ENCODE data around the gene LRRC74A. TPM values are rescaled to one million over a fixed set of nuclear protein-coding genes. Genes with fewer than 3 reads are reported as not detected.
"Not testable (repeated sequence)": the region's sequence is repeated elsewhere in the genome, so short reads cannot be mapped to it uniquely, and the experiment has no call there.

The LRRC74A gene
- total and polyA plus RNA-seq, 4 donors = 0.26 TPM; not detected in 3

- H3K36me3 ChIP-seq (ENCODE audit: control insufficient read depth, insufficient read depth, low read length); DNase-seq (ENCODE audit: low read depth in 4 of 6, low spot score in 6 of 6); H3K9me3 ChIP-seq (ENCODE audit: control insufficient read depth, insufficient read depth, low read length); H3K4me3 ChIP-seq (ENCODE audit: low read depth, low read length); H3K27ac ChIP-seq (ENCODE audit: low read depth, low read length); H3K27me3 ChIP-seq (ENCODE audit: control insufficient read depth, insufficient read depth, low read length): not testable (repeated sequence)
- H3K4me1 ChIP-seq (ENCODE audit: control insufficient read depth, insufficient read depth, low read length) = peaks cover 50% of the 10 kb centered on the region
- 100% methylated on average over 1 of the region's 8 CpGs for WGBS (ENCODE audit: insufficient coverage)
These were observed 88.4 kb downstream of the LRRC74A start for GRCh38 chr14:76914533-76915081.

- WGBS (ENCODE audit: insufficient coverage) = 81% methylated on average over 13 of the region's 15 CpGs
- no peaks in the 10 kb centered on the region for H3K27me3 ChIP-seq (ENCODE audit: control insufficient read depth, insufficient read depth, low read length)
- H3K9me3 ChIP-seq (ENCODE audit: control insufficient read depth, insufficient read depth, low read length) = no peaks in the 10 kb centered on the region
- H3K27ac ChIP-seq (ENCODE audit: low read depth, low read length) = no peak overlapping the region
- no peak for DNase-seq (ENCODE audit: low read depth in 4 of 6, low spot score in 6 of 6)
- peaks cover 65% of the 10 kb centered on the region for H3K4me1 ChIP-seq (ENCODE audit: control insufficient read depth, insufficient read depth, low read length)
- H3K36me3 ChIP-seq (ENCODE audit: control insufficient read depth, insufficient read depth, low read length) = no peaks in the 10 kb centered on the region
- H3K4me3 ChIP-seq (ENCODE audit: low read depth, low read length) = no peak overlapping the region
These were observed 90.0 kb downstream of the LRRC74A start for GRCh38 chr14:76916040-76916715.

GRCh38 chr14:76917158-76917596 is 91.0 kb downstream of the LRRC74A start:
- DNase-seq (ENCODE audit: low read depth in 4 of 6, low spot score in 6 of 6) = peak in 2 of 6 donors; percentile 81 to 89
- WGBS (ENCODE audit: insufficient coverage) = 29% methylated on average over 5 of the region's 7 CpGs
- Histone ChIP-seq H3K27me3 (ENCODE audit: control insufficient read depth, insufficient read depth, low read length) (no peaks in the 10 kb centered on the region), H3K4me3 (ENCODE audit: low read depth, low read length) (no peak overlapping the region), H3K27ac (ENCODE audit: low read depth, low read length) (peak overlapping the region; percentile 86), H3K4me1 (ENCODE audit: control insufficient read depth, insufficient read depth, low read length) (peaks cover 73% of the 10 kb centered on the region), H3K36me3 (ENCODE audit: control insufficient read depth, insufficient read depth, low read length) (no peaks in the 10 kb centered on the region), H3K9me3 (ENCODE audit: control insufficient read depth, insufficient read depth, low read length) (no peaks in the 10 kb centered on the region)

- peaks cover 79% of the 10 kb centered on the region for H3K4me1 ChIP-seq (ENCODE audit: control insufficient read depth, insufficient read depth, low read length)
- H3K4me3 ChIP-seq (ENCODE audit: low read depth, low read length) = no peak overlapping the region
- H3K36me3 ChIP-seq (ENCODE audit: control insufficient read depth, insufficient read depth, low read length) = no peaks in the 10 kb centered on the region
- peak overlapping the region; percentile 86 for H3K27ac ChIP-seq (ENCODE audit: low read depth, low read length)
- 9% methylated on average over 7 of the region's 7 CpGs for WGBS (ENCODE audit: insufficient coverage)
- no peaks in the 10 kb centered on the region for H3K27me3 ChIP-seq (ENCODE audit: control insufficient read depth, insufficient read depth, low read length)
- peak in 2 of 6 donors; percentile 84 to 89 for DNase-seq (ENCODE audit: low read depth in 4 of 6, low spot score in 6 of 6)
- no peaks in the 10 kb centered on the region for H3K9me3 ChIP-seq (ENCODE audit: control insufficient read depth, insufficient read depth, low read length)
These were observed 91.6 kb downstream of the LRRC74A start for GRCh38 chr14:76917745-76918255.

GRCh38 chr14:76918256-76918781 is 92.1 kb downstream of the LRRC74A start:
- DNase-seq (ENCODE audit: low read depth in 4 of 6, low spot score in 6 of 6) = peak in 2 of 6 donors; percentile 90 to 93
- Histone ChIP-seq H3K9me3 (ENCODE audit: control insufficient read depth, insufficient read depth, low read length) (no peaks in the 10 kb centered on the region), H3K27ac (ENCODE audit: low read depth, low read length) (peak overlapping the region; percentile 86), H3K4me3 (ENCODE audit: low read depth, low read length) (no peak overlapping the region), H3K27me3 (ENCODE audit: control insufficient read depth, insufficient read depth, low read length) (no peaks in the 10 kb centered on the region), H3K4me1 (ENCODE audit: control insufficient read depth, insufficient read depth, low read length) (peaks cover 81% of the 10 kb centered on the region), H3K36me3 (ENCODE audit: control insufficient read depth, insufficient read depth, low read length) (no peaks in the 10 kb centered on the region)
- 9% methylated on average over 7 of the region's 8 CpGs for WGBS (ENCODE audit: insufficient coverage)

- 10% methylated on average over 20 of the region's 20 CpGs for WGBS (ENCODE audit: insufficient coverage)
- peak overlapping the region; percentile 86 for H3K27ac ChIP-seq (ENCODE audit: low read depth, low read length)
- no peaks in the 10 kb centered on the region for H3K9me3 ChIP-seq (ENCODE audit: control insufficient read depth, insufficient read depth, low read length)
- no peaks in the 10 kb centered on the region for H3K36me3 ChIP-seq (ENCODE audit: control insufficient read depth, insufficient read depth, low read length)
- peaks cover 81% of the 10 kb centered on the region for H3K4me1 ChIP-seq (ENCODE audit: control insufficient read depth, insufficient read depth, low read length)
- DNase-seq (ENCODE audit: low read depth in 4 of 6, low spot score in 6 of 6) = peak in 4 of 6 donors; percentile 51 to 94 (median 76)
- H3K4me3 ChIP-seq (ENCODE audit: low read depth, low read length) = no peak overlapping the region
- H3K27me3 ChIP-seq (ENCODE audit: control insufficient read depth, insufficient read depth, low read length) = no peaks in the 10 kb centered on the region
These were observed 92.7 kb downstream of the LRRC74A start for GRCh38 chr14:76918782-76919394.

Other genes with a start within 250 kb of the LRRC74A start
- gene VASH1, start 64.9 kb upstream of the LRRC74A start, total RNA-seq = 10 to 100 TPM; 26.3 to 26.9 TPM
- 10 to 100 TPM; 89.4 to 91.0 TPM for gene VASH1, start 64.9 kb upstream of the LRRC74A start, polyA plus RNA-seq (ENCODE audit: insufficient read length in 2 of 2)
- 10 to 100 TPM; 15.0 to 16.9 TPM for gene ANGEL1, start 13.5 kb upstream of the LRRC74A start, total RNA-seq
- gene ANGEL1, start 13.5 kb upstream of the LRRC74A start, polyA plus RNA-seq (ENCODE audit: insufficient read length in 2 of 2) = 10 to 100 TPM; 24.5 to 38.1 TPM
- 10 to 100 TPM; 23.7 to 41.3 TPM for gene IRF2BPL, start 202.3 kb downstream of the LRRC74A start, total RNA-seq
- gene IRF2BPL, start 202.3 kb downstream of the LRRC74A start, polyA plus RNA-seq (ENCODE audit: insufficient read length in 2 of 2) = 10 to 100 TPM; 49.2 to 55.0 TPM